ENCODE measurements around the gene SLC39A11.

SLC39A11 gene

DNA sequence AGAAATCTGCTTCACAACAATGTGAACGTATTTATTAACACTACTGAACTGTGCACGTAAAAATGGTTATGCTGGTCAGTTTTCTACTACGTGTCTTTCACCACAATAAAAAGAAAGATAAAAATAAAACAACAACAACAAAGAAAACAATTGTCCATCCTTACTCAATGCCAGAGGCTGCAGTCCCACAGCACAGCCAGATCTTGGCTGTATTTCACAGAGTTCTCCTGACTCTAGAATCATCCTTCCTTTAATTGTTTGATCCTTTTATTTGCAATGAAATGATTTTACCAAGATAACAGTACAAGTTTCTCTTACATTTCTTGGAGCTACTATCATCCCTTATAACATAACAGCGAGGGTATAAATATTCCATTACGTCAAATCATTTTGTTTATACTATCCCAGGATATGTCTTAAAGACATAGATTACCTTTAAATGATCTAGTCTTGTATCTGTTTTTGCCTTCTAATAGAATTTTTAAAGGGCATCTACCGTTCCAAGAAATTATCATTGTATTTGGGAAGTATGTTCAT lies 103.3 kb downstream of the SLC39A11 start:
- TF ChIP-seq, protein P1, sequence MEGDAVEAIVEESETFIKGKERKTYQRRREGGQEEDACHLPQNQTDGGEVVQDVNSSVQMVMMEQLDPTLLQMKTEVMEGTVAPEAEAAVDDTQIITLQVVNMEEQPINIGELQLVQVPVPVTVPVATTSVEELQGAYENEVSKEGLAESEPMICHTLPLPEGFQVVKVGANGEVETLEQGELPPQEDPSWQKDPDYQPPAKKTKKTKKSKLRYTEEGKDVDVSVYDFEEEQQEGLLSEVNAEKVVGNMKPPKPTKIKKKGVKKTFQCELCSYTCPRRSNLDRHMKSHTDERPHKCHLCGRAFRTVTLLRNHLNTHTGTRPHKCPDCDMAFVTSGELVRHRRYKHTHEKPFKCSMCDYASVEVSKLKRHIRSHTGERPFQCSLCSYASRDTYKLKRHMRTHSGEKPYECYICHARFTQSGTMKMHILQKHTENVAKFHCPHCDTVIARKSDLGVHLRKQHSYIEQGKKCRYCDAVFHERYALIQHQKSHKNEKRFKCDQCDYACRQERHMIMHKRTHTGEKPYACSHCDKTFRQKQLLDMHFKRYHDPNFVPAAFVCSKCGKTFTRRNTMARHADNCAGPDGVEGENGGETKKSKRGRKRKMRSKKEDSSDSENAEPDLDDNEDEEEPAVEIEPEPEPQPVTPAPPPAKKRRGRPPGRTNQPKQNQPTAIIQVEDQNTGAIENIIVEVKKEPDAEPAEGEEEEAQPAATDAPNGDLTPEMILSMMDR (conservative IDR thresholded peaks at IDR 0.05; ENCODE audit: low read depth, low read length): no peak
- Histone ChIP-seq H3K36me3 (ENCODE audit: insufficient read depth) (no peaks in the 10 kb centered on the region), H3K4me2 (no peak overlapping the region), H3K27ac (no peak overlapping the region), H3K27me3 (ENCODE audit: insufficient read depth, low read depth) (no peaks in the 10 kb centered on the region), H3K79me2 (ENCODE audit: insufficient read depth, low read depth) (no peaks in the 10 kb centered on the region), H4K20me1 (ENCODE audit: insufficient read depth) (no peaks in the 10 kb centered on the region), H3K4me1 (ENCODE audit: low read depth, poor library complexity, severe bottlenecking) (no peaks in the 10 kb centered on the region), H2AFZ (ENCODE audit: low read depth) (no peak overlapping the region), H3K9ac (no peak overlapping the region), H3K4me3 (IDR thresholded peaks at IDR 0.05; ENCODE audit: insufficient read depth, low read depth, low read length) (no peak overlapping the region)

DNA sequence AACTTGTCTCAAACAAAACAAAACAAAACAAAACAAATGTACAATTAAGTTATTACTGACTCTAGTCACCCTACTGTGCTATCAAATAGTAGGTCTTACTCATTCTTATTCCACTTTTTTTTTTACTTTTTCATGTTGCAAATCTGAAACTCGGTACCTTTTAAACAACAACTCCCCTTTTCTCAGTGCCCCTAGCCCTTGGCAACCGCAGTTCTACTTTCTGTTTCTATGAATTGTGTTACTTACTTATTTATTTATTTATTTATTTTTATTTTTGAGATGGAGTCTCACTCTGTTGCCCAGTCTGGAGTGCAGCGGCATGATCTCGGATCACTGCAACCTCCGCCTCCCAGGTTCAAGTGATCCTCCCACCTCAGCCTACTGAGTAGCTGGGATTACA lies 104.0 kb downstream of the SLC39A11 start:
- Histone ChIP-seq H3K79me2 (ENCODE audit: insufficient read depth, low read depth) (no peaks in the 10 kb centered on the region), H3K4me3 (IDR thresholded peaks at IDR 0.05; ENCODE audit: insufficient read depth, low read depth, low read length) (no peak overlapping the region), H3K4me1 (ENCODE audit: low read depth, poor library complexity, severe bottlenecking) (no peaks in the 10 kb centered on the region), H3K36me3 (ENCODE audit: insufficient read depth) (no peaks in the 10 kb centered on the region), H2AFZ (ENCODE audit: low read depth) (no peak overlapping the region), H3K4me2 (no peak overlapping the region), H3K9ac (no peak overlapping the region), H4K20me1 (ENCODE audit: insufficient read depth) (no peaks in the 10 kb centered on the region), H3K27me3 (ENCODE audit: insufficient read depth, low read depth) (no peaks in the 10 kb centered on the region), H3K27ac (no peak overlapping the region)
- TF ChIP-seq, protein P1 (conservative IDR thresholded peaks at IDR 0.05; ENCODE audit: low read depth, low read length): no peak

DNA sequence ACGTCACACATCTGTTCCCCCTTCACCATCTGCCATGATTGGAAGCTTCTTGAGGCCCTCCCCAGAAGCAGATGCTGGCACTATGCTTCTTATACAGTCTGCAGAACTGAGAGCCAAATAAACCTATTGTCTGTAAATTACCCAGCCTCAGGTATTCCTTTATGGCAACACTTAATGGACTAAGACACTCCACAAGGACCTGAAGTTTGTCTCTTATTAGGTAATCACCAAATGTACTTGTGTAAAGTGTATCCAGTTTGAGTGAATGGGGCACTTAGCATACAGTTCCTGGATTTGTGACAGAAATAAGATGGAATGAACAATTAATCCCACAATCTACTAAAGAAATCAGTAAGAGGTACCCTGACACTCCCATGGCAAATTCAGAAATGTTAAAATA lies 105.3 kb downstream of the SLC39A11 start:
- H3K9ac ChIP-seq: no peak overlapping the region
- no peaks in the 10 kb centered on the region for H3K4me1 ChIP-seq (ENCODE audit: low read depth, poor library complexity, severe bottlenecking)

DNA sequence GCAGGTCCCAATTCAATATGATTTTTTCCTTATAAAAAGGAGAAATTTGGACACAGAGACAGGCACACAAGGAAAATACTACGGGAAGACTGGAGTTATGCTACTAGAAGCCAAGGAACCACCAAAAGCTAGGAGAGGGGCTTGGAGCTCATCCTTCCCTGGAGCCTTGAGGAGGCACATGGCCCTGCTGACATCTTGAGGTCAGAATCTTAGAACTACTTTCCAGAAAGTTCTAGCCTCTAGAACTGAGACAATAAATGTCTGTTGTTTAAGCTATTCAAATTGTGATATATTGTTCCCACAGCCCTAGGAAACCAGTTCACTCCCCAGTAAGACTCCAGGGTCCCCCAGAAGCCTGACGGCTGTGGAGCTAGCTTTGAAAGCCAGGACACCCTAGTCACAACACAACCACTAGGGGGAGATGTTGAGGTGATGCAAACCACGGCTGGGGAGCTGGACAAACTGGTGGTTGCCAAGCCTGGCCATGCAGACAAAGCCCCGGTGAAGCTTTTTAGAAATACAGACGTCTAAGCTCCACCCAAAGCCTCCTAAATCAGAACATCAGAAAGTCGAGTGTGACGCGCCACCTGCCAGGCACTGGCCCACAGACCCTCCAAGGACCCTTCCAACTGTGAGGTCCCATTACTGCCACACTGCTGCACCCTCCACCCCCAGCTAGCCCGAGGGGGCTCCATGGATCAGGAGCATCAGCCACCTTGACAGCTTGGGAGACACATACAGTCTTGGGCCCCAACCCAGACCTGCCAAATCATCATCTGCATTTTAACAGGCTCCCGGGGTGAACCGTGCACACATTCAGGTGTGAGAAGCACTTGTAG lies 106.4 kb downstream of the SLC39A11 start:
- H3K4me2 ChIP-seq: no peak overlapping the region
- no peaks in the 10 kb centered on the region for H4K20me1 ChIP-seq (ENCODE audit: insufficient read depth)
- H3K27me3 ChIP-seq (ENCODE audit: insufficient read depth, low read depth): no peaks in the 10 kb centered on the region
- no peaks in the 10 kb centered on the region for H3K79me2 ChIP-seq (ENCODE audit: insufficient read depth, low read depth)
- no peak overlapping the region for H3K27ac ChIP-seq
- no peaks in the 10 kb centered on the region for H3K36me3 ChIP-seq (ENCODE audit: insufficient read depth)
- no peak overlapping the region for H3K9ac ChIP-seq
- TF ChIP-seq, protein P1 (conservative IDR thresholded peaks at IDR 0.05; ENCODE audit: low read depth, low read length): peak; percentile 97
- no peaks in the 10 kb centered on the region for H3K4me1 ChIP-seq (ENCODE audit: low read depth, poor library complexity, severe bottlenecking)
- H3K4me3 ChIP-seq (IDR thresholded peaks at IDR 0.05; ENCODE audit: insufficient read depth, low read depth, low read length): no peak overlapping the region
- no peak overlapping the region for H2AFZ ChIP-seq (ENCODE audit: low read depth)

More for the DNA sequence above, 105.3 kb downstream of the SLC39A11 start:
- H3K36me3 ChIP-seq (ENCODE audit: insufficient read depth): no peaks in the 10 kb centered on the region
- no peaks in the 10 kb centered on the region for H3K79me2 ChIP-seq (ENCODE audit: insufficient read depth, low read depth)
- no peak overlapping the region for H3K4me3 ChIP-seq (IDR thresholded peaks at IDR 0.05; ENCODE audit: insufficient read depth, low read depth, low read length)
- no peaks in the 10 kb centered on the region for H4K20me1 ChIP-seq (ENCODE audit: insufficient read depth)
- no peak overlapping the region for H3K4me2 ChIP-seq
- TF ChIP-seq, protein P1 (conservative IDR thresholded peaks at IDR 0.05; ENCODE audit: low read depth, low read length): no peak
- no peaks in the 10 kb centered on the region for H3K27me3 ChIP-seq (ENCODE audit: insufficient read depth, low read depth)
- no peak overlapping the region for H2AFZ ChIP-seq (ENCODE audit: low read depth)
- no peak overlapping the region for H3K27ac ChIP-seq
